Measurements from ENCODE around the gene ARHGAP24.

Gene ARHGAP24

DNA sequence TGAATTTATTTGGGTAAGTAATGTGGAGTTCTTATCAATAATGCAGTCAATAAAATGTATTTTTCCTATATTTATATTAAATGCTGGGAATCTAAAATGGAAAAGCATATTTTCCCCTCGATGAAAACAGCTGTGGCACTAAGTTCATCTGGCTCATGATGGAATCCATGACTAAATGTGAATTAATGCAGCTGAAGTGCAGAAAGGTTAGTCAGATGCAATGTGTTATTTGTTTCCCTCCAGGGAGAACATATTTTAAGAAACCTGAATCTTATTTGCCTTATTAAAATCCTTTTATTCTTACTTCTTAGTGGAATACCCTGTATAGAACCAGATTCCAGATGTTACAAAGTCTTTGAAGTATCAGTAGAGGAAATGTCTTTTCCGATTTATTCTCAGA lies 247.9 kb downstream of the ARHGAP24 start:
- H3K4me3 ChIP-seq (ENCODE audit: low read depth, low read length): no peak overlapping the region
- DNase-seq (ENCODE audit: low read depth, low spot score): no peak
- CTCF ChIA-PET: no interaction called here
- TF ChIP-seq, protein P1, sequence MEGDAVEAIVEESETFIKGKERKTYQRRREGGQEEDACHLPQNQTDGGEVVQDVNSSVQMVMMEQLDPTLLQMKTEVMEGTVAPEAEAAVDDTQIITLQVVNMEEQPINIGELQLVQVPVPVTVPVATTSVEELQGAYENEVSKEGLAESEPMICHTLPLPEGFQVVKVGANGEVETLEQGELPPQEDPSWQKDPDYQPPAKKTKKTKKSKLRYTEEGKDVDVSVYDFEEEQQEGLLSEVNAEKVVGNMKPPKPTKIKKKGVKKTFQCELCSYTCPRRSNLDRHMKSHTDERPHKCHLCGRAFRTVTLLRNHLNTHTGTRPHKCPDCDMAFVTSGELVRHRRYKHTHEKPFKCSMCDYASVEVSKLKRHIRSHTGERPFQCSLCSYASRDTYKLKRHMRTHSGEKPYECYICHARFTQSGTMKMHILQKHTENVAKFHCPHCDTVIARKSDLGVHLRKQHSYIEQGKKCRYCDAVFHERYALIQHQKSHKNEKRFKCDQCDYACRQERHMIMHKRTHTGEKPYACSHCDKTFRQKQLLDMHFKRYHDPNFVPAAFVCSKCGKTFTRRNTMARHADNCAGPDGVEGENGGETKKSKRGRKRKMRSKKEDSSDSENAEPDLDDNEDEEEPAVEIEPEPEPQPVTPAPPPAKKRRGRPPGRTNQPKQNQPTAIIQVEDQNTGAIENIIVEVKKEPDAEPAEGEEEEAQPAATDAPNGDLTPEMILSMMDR (IDR thresholded peaks at IDR 0.05; ENCODE audit: insufficient read depth, low read length, missing control alignments): no peak
- POLR2A ChIA-PET: no interaction called here

DNA sequence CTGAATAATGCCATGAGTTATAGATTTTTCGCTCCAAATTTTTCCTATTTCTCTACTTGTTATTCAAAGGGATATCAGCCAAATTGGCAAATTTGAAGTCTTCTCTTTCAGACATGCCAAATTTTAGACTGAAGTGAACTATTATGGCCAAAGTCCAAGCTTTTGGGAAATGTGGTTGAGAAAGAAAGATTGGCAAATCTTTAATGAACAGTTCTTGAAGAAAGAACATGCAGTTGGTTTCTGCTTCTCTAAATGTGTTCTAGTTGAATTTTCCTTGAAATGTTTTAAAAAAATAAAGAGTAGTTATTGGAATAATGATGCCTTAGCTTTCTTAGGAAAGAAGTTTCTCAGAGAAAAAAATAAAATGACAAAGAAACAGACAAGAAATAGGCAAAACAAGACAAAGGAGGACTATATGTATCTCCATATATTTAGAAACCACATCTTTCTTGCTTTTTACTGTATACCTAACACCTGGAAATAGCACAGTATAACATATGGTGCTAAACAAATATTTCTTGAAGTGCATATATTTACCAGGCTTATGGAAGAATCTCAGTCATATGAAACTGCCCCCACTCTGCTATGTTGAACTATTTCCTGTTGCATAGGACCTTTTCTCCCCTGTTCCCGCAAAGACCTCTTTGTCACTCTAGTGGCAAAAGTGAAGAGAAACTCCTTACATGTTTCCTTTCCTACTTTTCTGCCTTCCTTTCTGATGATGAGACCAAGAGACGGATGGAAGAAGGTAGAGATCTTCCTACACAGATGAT lies 250.0 kb downstream of the ARHGAP24 start:
- ChIA-PET POLR2A (no interaction called here), CTCF (no interaction called here)
- H3K4me3 ChIP-seq (ENCODE audit: low read depth, low read length): no peak overlapping the region
- DNase-seq (ENCODE audit: low read depth, low spot score): no peak
- TF ChIP-seq, protein P1 (IDR thresholded peaks at IDR 0.05; ENCODE audit: insufficient read depth, low read length, missing control alignments): no peak

DNA sequence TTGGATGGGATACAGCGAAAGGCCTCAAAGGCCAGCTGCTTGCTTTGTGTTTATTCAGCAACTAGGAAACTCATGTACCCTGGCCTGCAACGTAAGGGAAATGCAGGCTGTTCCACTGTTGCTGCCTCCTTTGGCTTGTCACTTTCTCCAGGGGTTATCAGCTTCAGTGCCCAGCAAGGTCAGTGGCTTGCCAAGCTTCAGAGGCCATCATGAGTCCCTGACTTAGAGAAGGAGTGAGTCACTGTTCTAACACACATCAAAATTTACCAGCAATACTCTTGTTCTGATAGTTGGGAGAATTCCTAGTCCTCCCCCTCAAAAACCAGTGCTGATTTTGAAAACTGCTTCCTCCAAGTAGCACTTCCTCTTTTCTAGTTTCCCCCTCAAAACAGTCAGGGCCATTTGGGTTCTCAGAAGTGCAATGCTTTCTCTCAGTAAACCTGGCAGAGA lies 250.8 kb downstream of the ARHGAP24 start:
- ChIA-PET POLR2A (no interaction called here), CTCF (interaction anchor here (1.3 kb wide), 1 partner anchor 72 kb away, joined by 3 read pairs; no protein-coding TSS in a partner anchor)
- DNase-seq (ENCODE audit: low read depth, low spot score): no peak
- H3K4me3 ChIP-seq (ENCODE audit: low read depth, low read length): no peak overlapping the region
- TF ChIP-seq, protein P1 (IDR thresholded peaks at IDR 0.05; ENCODE audit: insufficient read depth, low read length, missing control alignments): no peak

DNA sequence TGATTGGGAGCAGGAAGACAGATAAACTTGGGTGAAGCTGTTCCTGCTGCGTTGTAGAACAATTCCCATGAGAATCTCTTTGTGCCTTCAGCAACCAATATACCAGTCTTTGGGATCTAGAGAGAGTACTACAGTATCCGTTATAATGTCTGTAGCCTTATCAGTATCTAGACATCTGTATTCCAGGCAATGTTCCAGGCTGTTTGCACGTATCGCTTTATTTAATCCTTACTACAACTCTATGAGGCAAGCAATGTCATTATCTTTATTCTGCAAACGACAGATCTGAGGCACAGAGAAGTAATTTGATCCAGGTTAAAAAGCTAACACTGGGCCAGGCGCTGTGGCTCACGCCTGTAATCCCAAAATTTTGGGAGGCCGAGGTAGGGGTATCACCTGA lies 251.6 kb downstream of the ARHGAP24 start:
- DNase-seq (ENCODE audit: low read depth, low spot score): no peak
- ChIA-PET CTCF (interaction anchor here (1.3 kb wide), 1 partner anchor 71 kb away, joined by 3 read pairs; no protein-coding TSS in a partner anchor), POLR2A (no interaction called here)
- H3K4me3 ChIP-seq (ENCODE audit: low read depth, low read length): no peak overlapping the region
- TF ChIP-seq, protein P1 (IDR thresholded peaks at IDR 0.05; ENCODE audit: insufficient read depth, low read length, missing control alignments): no peak

DNA sequence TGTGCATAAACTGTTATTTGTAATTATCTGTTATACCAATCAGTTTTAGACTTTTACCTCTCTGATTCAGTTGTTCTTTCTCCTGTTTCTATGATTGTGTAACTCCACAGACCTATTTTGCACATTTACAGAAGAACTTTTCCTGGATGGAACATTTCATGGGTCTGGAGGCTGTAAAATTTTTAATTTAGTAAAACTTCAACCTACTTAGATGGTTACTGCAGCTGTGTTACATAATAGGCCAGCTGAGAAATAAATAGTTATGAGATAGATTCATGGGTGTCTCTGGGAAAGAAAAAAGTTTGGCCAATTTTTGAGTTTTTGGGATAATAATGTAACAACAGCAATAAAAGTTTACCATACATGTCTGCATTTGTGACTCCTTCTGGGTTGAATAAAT lies 253.5 kb downstream of the ARHGAP24 start:
- no peak for DNase-seq (ENCODE audit: low read depth, low spot score)
- H3K4me3 ChIP-seq (ENCODE audit: low read depth, low read length): no peak overlapping the region
- ChIA-PET CTCF (interaction anchor here (1.2 kb wide), 2 partner anchors 12 to 19 kb away, joined by 3 read pairs; no protein-coding TSS in a partner anchor), POLR2A (interaction anchor here (0.6 kb wide), 1 partner anchor 21 kb away, joined by 3 read pairs; no protein-coding TSS in a partner anchor)
- TF ChIP-seq, protein P1 (IDR thresholded peaks at IDR 0.05; ENCODE audit: insufficient read depth, low read length, missing control alignments): no peak

GRCh38 chr4:85732124-85732523 lies 257.2 kb downstream of the ARHGAP24 start:
- TF ChIP-seq, protein P1 (IDR thresholded peaks at IDR 0.05; ENCODE audit: insufficient read depth, low read length, missing control alignments): no peak
- POLR2A ChIA-PET: no interaction called here
- CTCF ChIA-PET: interaction anchor here (0.7 kb wide), 1 partner anchor 17 kb away, joined by 5 read pairs; no protein-coding TSS in a partner anchor
- DNase-seq (ENCODE audit: low read depth, low spot score): no peak
- no peak overlapping the region for H3K4me3 ChIP-seq (ENCODE audit: low read depth, low read length)

Measured in AG04449 (cell line).